ENCODE measurements around the gene PSMA7. TPM values are rescaled to one million over a fixed set of nuclear protein-coding genes. Genes with fewer than 3 reads are reported as not detected.

Gene PSMA7
- total and polyA plus RNA-seq, 2 of the 8 experiments (the other 6 are each of a cell fraction or from before 2014, with no cell fraction given), result 361 to 648 TPM

DNA sequence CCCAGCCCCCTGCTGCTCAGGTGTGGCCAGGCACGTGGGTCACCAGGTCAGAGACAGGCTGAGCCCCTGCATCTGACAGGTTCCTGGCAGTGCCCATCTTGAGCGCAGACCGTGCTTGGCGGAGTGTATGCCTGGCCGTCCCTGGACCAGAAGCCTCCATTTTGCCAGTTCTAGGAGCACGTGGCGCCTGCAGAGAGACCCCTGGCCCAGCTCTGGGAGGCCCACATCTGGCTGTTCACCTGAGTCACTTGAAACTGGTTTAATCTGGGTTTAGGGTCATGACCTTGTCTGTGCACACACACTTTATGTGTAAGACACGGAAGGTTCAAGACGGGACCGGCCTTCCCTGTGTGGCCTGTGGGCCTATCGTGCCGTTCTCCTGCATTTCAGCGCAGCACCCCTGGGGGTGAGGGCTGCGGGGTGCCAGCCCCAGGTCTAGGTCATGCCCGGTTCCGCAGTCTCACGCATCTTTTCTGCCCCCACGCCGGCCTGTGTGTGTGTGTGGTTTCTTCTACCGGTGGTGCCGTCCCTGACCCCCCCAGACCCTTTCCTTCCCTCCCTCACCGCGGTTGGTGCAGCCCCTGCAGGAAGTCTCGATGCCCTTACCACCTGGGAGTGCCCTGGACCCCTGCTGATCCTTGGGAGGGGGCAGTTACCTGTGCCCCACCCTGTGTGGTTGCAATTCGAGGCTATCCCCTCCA is 14.3 kb upstream of the PSMA7 start:
- WGBS, 2 experiments (ENCODE audit: extremely low coverage in 1 of 2, insufficient coverage in 1 of 2, insufficient read length in 1 of 2, insufficient replicate concordance in 2 of 2, low coverage in 1 of 2, low lambda C conversion rate in 2 of 2, missing lambda C conversion rate in 1 of 2), result 90% methylated on average over 21 of the region's 25 CpGs; no CpG with 5 or more reads in 1 of the 2 experiments
- H3K79me1 ChIP-seq (ENCODE audit: low read depth, low read length), result peaks cover 27% of the 10 kb centered on the region
- no peak overlapping the region for H3K56ac ChIP-seq (replicated peaks; ENCODE audit: insufficient read length, low read depth, low read length)
- H3K14ac ChIP-seq (ENCODE audit: insufficient read length), result no peak overlapping the region
- H4K91ac ChIP-seq (replicated peaks; ENCODE audit: insufficient read length, low read length), result no peak overlapping the region
- no peak overlapping the region for H3K9ac ChIP-seq (replicated peaks in 1 of 4; ENCODE audit: extremely low read depth in 1 of 4, low read depth in 3 of 4, low read length in 3 of 4)
- H2BK15ac ChIP-seq (ENCODE audit: low read length), result no peak overlapping the region
- H3K9me3 ChIP-seq (ENCODE audit: insufficient read depth in 2 of 2, low read depth in 1 of 2, low read length in 1 of 2), result no peaks in the 10 kb centered on the region
- no peak overlapping the region for H2AFZ ChIP-seq (ENCODE audit: low read length)
- H4K8ac ChIP-seq (ENCODE audit: extremely low read depth, insufficient read depth, low read length), result peak overlapping the region; percentile 75
- H3K4me1 ChIP-seq (replicated peaks in 1 of 4; ENCODE audit: control insufficient read depth in 3 of 4, insufficient read depth in 4 of 4, low read length in 3 of 4), result peaks cover 0 to 16% (median 8%) of the 10 kb centered on the region in 4 experiments; a peak in 6 of 7 replicates
- no peak overlapping the region for H2BK120ac ChIP-seq (replicated peaks; ENCODE audit: low read depth, low read length)
- H2BK12ac ChIP-seq (ENCODE audit: low read depth, low read length), result no peak overlapping the region
- peaks cover 5 to 24% (median 11%) of the 10 kb centered on the region in 4 experiments; a peak in 7 of 8 replicates for H3K36me3 ChIP-seq (ENCODE audit: control insufficient read depth in 2 of 4, insufficient read depth in 4 of 4, low read length in 3 of 4)
- no peaks in the 10 kb centered on the region for H3K27me3 ChIP-seq (replicated peaks in 1 of 4; ENCODE audit: control insufficient read depth in 3 of 4, extremely low read depth in 1 of 4, insufficient read depth in 3 of 4, low read length in 3 of 4)
- H3K4me2 ChIP-seq (ENCODE audit: insufficient read depth in 1 of 2, low read depth in 2 of 2, low read length in 2 of 2), result no peak overlapping the region
- CTCF ChIA-PET (ENCODE audit: partially characterized antibody), result interaction anchor here (0.6 to 2.6 kb wide), 8 partner anchors 11 to 139 kb away, joined by 3 to 16 read pairs (median 4); no protein-coding TSS in a partner anchor
- FAIRE-seq, result no peak
- no peak for DNase-seq (ENCODE audit: low read depth in 1 of 2, low spot score in 2 of 2)
- H3K4ac ChIP-seq (replicated peaks; ENCODE audit: insufficient read length, low read depth, low read length), result no peak overlapping the region
- peaks cover 7 to 74% of the 10 kb centered on the region in 2 experiments; a peak in 3 of 4 replicates for H3K79me2 ChIP-seq (ENCODE audit: control insufficient read depth in 1 of 2, insufficient read depth in 2 of 2, low read length in 2 of 2)
- POLR2A ChIA-PET (ENCODE audit: partially characterized antibody), result interaction anchor here (1.0 to 1.1 kb wide), 2 partner anchors 9 to 91 kb away, joined by 4 to 7 read pairs; partner anchors contain the start of gene TAF4
- H2BK20ac ChIP-seq (ENCODE audit: low read length), result no peak overlapping the region
- H2AK5ac ChIP-seq (ENCODE audit: low read depth, low read length), result no peak overlapping the region
- no peak overlapping the region for H3K18ac ChIP-seq (ENCODE audit: extremely low read depth, low read length)
- no peak overlapping the region for H4K5ac ChIP-seq (ENCODE audit: insufficient read length, low read depth, low read length)
- no peak overlapping the region; the same call in 1 of the 2 replicates for H3K27ac ChIP-seq (ENCODE audit: low read depth, low read length)
- H3K23ac ChIP-seq (ENCODE audit: insufficient read length), result no peak overlapping the region
- H4K20me1 ChIP-seq (replicated peaks in 1 of 2; ENCODE audit: control insufficient read depth in 1 of 2, insufficient read depth in 2 of 2, low read length in 2 of 2), result peaks cover 22 to 57% of the 10 kb centered on the region in 2 experiments
- H3K4me3 ChIP-seq (ENCODE audit: extremely low read depth in 1 of 4, insufficient read depth in 2 of 4, low read depth in 3 of 4, low read length in 4 of 4), result no peak overlapping the region
- H2BK5ac ChIP-seq (ENCODE audit: low read depth, low read length), result peak overlapping the region; percentile 45; the same call in 1 of the 2 replicates
- H3K23me2 ChIP-seq (ENCODE audit: low read depth, low read length), result no peaks in the 10 kb centered on the region
- TF ChIP-seq RXRA (IDR thresholded peaks at IDR 0.05; ENCODE audit: insufficient read depth, low read depth, low read length), result no peak
- no peak for TF ChIP-seq SIX5 (IDR thresholded peaks at IDR 0.05; ENCODE audit: low read depth, low read length)
- TF ChIP-seq NANOG (IDR thresholded peaks at IDR 0.05; ENCODE audit: insufficient read depth, low read depth, low read length, poor library complexity, severe bottlenecking), result no peak
- no peak for TF ChIP-seq GABPA (IDR thresholded peaks at IDR 0.05; ENCODE audit: borderline replicate concordance, insufficient read depth, low read length)
- TF ChIP-seq EGR1 (IDR thresholded peaks at IDR 0.05; ENCODE audit: borderline replicate concordance, low read depth, low read length), result no peak
- no peak for TF ChIP-seq SP2 (IDR thresholded peaks at IDR 0.05; ENCODE audit: low read length)
- TF ChIP-seq RNF2 (IDR thresholded peaks at IDR 0.05; ENCODE audit: borderline replicate concordance, low read depth, low read length, missing control alignments, poor library complexity, severe bottlenecking), result no peak
- no peak for TF ChIP-seq SRF (IDR thresholded peaks at IDR 0.05; ENCODE audit: low read depth, low read length)
- TF ChIP-seq, protein P1, sequence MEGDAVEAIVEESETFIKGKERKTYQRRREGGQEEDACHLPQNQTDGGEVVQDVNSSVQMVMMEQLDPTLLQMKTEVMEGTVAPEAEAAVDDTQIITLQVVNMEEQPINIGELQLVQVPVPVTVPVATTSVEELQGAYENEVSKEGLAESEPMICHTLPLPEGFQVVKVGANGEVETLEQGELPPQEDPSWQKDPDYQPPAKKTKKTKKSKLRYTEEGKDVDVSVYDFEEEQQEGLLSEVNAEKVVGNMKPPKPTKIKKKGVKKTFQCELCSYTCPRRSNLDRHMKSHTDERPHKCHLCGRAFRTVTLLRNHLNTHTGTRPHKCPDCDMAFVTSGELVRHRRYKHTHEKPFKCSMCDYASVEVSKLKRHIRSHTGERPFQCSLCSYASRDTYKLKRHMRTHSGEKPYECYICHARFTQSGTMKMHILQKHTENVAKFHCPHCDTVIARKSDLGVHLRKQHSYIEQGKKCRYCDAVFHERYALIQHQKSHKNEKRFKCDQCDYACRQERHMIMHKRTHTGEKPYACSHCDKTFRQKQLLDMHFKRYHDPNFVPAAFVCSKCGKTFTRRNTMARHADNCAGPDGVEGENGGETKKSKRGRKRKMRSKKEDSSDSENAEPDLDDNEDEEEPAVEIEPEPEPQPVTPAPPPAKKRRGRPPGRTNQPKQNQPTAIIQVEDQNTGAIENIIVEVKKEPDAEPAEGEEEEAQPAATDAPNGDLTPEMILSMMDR (IDR thresholded peaks at IDR 0.05; ENCODE audit: control extremely low read depth in 1 of 3, insufficient read depth in 1 of 3, low read depth in 1 of 3, low read length in 3 of 3), result no peak
